Sigmoid colon (tissue), 7 donors: ENCODE measurements around the gene C1orf74. TPM values are rescaled to one million over a fixed set of nuclear protein-coding genes. Genes with fewer than 3 reads are reported as not detected.

ENCODE experiments used
- DNase-seq: peaks from one replicate; pipeline ENCODE4 v3.0.0-alpha.2; 2019
- H3K27ac ChIP-seq, 4 donors: fragments of 200-600 bp; sonication (generic); one replicate each; pipeline ENCODE4 v1.5.1; 2016 to 2019; ENCODE audit warnings: mild to moderate bottlenecking in 1 of 4
- H3K27me3 ChIP-seq, 3 donors: fragments of 200-600 bp; sonication (generic); one replicate each; pipeline ENCODE4 v1.5.1; 2019; ENCODE audit warnings: mild to moderate bottlenecking in 1 of 3
- H3K36me3 ChIP-seq, 4 donors: fragments of 200-600 bp; sonication (generic); one replicate each; pipeline ENCODE4 v1.5.1; 2016 to 2019
- H3K4me1 ChIP-seq, 4 donors: fragments of 200-600 bp; sonication (generic); one replicate each; pipeline ENCODE4 v1.5.1; 2017 to 2019
- H3K4me3 ChIP-seq, 4 donors: fragments of 200-600 bp; sonication (generic); one replicate each; pipeline ENCODE4 v1.5.1; 2017 to 2019; ENCODE audit warnings: mild to moderate bottlenecking in 2 of 4, moderate library complexity in 1 of 4
- H3K9me3 ChIP-seq, 4 donors: fragments of 200-600 bp in 3 of 4; sonication (generic) in 3 of 4; one replicate each; pipeline versions ENCODE4 v1.5.1 to v1.6.1; 2013 to 2019
- CTCF ChIP-seq, 4 experiments: fragments of 450-650 bp in 3 of 4; fragments of 200-600 bp in 1 of 4; IDR thresholded peaks; one replicate each; pipeline ENCODE4 v1.5.1; 2016 to 2019; ENCODE audit warnings: antibody characterized with exemption in 4 of 4, mild to moderate bottlenecking in 3 of 4, moderate library complexity in 2 of 4
- EP300 ChIP-seq, 4 donors: sonication (generic); formaldehyde crosslinking; IDR thresholded peaks; one replicate each; pipeline ENCODE4 v1.6.1; 2017; ENCODE audit warnings: antibody characterized with exemption in 4 of 4
- POLR2A ChIP-seq, 2 donors: fragments of 450-650 bp; IDR thresholded peaks; one replicate each; pipeline ENCODE4 v1.6.1; 2016; ENCODE audit warnings: antibody characterized with exemption in 2 of 2, mild to moderate bottlenecking in 2 of 2, moderate library complexity in 2 of 2
- POLR2AphosphoS5 ChIP-seq, 4 donors: sonication (generic); formaldehyde crosslinking; IDR thresholded peaks; one replicate each; pipeline ENCODE4 v1.6.1; 2017; ENCODE audit warnings: antibody characterized with exemption in 4 of 4
- WGBS, 2 donors: extraction: QIAGEN DNeasy Blood & Tissue Kit; methylation state at CpG; one replicate each; pipeline ENCODE4 v1.1.7; 2013; 5-methylcytosine and 5-hydroxymethylcytosine counted together
- intact Hi-C: fragments of 100-400 bp; cut with DNase I; formaldehyde crosslinking; loops from one replicate; pipeline ENCODE4 v1.15.1; 2023
- polyA plus RNA-seq, 3 donors: library from polyadenylated mRNA; stranded (reverse); fragments of 200-250 nt; gene quantifications; one replicate each; pipeline ENCODE4 v1.2.3, GENCODE V29; 2013
- total RNA-seq, 4 donors: library from RNA; depleted of rRNA; stranded (reverse); fragments of >200 nt; gene quantifications; one replicate each; pipeline ENCODE4 v1.1.0, GENCODE V29; 2016
- donor health status: healthy with polysubstance abuse.
- donor health status: Bipolar disorder and iron deficiency.
- donor health status: healthy.

C1orf74 gene
- total and polyA plus RNA-seq, 7 donors, result 0.28 to 1.8 (median 1.2) TPM

- 38 to 43% methylated on average over 5 of the region's 5 CpGs for WGBS, 2 donors
- H3K27me3 ChIP-seq, result no peaks in the 10 kb centered on the region
- H3K4me3 ChIP-seq, result no peak overlapping the region
- H3K4me1 ChIP-seq, result peaks cover 0 to 5% (median 4%) of the 10 kb centered on the region in 4 donors
- intact Hi-C loops, result no loop called here
- H3K36me3 ChIP-seq, result no peaks in the 10 kb centered on the region
- H3K9me3 ChIP-seq, result no peaks in the 10 kb centered on the region
- TF ChIP-seq POLR2A (IDR thresholded peaks at IDR 0.05) (no peak), CTCF (IDR thresholded peaks at IDR 0.05) (no peak), POLR2AphosphoS5 (IDR thresholded peaks at IDR 0.05) (no peak)
- no peak for DNase-seq
- no peak overlapping the region for H3K27ac ChIP-seq
Measured at GRCh38 chr1:209751627-209752231, 32.6 kb downstream of the C1orf74 start.

DNA sequence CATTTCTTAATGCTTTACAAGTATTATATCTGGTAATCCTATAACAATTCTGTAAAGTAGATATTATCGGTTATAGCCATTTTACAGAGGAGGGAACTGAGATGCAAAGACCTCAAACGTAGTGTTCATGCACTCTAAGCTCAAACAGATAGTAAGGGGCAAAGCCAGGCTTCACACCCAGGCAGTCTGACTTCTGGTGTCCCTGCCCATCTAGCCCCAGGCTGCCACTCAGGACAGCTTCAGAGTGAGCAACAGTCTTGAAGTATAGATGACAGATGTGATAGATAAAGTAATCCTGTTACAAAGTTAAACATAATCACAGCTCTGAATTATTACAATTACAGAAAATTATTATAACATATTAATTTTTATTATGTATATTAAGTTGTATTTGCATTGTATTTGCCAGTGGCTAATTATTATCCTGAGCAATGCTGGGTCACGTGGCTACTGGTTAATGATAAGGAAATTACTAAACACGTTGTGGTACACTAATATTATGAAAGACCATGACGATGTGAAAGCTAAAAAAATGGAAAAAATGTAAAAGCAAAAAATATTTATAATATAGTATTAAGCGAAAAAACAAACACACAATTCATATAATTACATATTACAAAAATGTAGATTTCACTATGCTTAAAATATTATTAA lies 34.6 kb downstream of the C1orf74 start:
- no peaks in the 10 kb centered on the region for H3K36me3 ChIP-seq
- no peak for TF ChIP-seq POLR2A (IDR thresholded peaks at IDR 0.05)
- no peak for TF ChIP-seq CTCF (IDR thresholded peaks at IDR 0.05)
- no peak for TF ChIP-seq POLR2AphosphoS5 (IDR thresholded peaks at IDR 0.05)
- TF ChIP-seq EP300 (IDR thresholded peaks at IDR 0.05), result no peak
- peaks cover 0 to 5% (median 4%) of the 10 kb centered on the region in 4 donors for H3K4me1 ChIP-seq
- no peak overlapping the region for H3K27ac ChIP-seq
- H3K9me3 ChIP-seq, result no peaks in the 10 kb centered on the region
- DNase-seq, result no peak
- no peak overlapping the region for H3K4me3 ChIP-seq
- intact Hi-C loops, result loop anchor here (5.0 kb wide), 1 partner anchor 57 kb away; no protein-coding TSS in a partner anchor
- 71 to 80% methylated on average over 6 of the region's 6 CpGs for WGBS, 2 donors
- no peaks in the 10 kb centered on the region for H3K27me3 ChIP-seq

DNA sequence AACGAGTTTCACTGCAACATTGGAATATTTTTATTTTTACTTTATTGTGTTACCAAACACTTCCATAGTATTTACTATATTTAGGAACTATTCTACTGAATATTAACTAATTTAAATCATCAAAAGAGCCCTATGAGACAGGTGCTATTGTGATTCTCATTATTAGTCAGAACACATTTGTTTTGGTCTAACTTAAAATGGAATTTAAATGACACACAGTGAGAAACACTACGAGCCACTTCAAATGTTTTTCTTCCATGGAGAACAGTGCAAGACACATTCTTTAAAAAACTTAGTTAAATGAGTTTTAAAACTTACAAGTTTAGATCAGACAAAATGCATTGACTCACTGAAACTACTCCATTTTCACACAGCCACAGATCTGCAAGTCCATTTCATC lies 35.2 kb downstream of the C1orf74 start:
- H3K27me3 ChIP-seq, result no peaks in the 10 kb centered on the region
- WGBS, 2 donors, result 71 to 75% methylated on average over 2 of the region's 2 CpGs

GRCh38 chr1:209748620-209749019 lies 35.7 kb downstream of the C1orf74 start:
- intact Hi-C loops, result loop anchor here (5.0 kb wide), 1 partner anchor 56 kb away; no protein-coding TSS in a partner anchor
- no peaks in the 10 kb centered on the region for H3K27me3 ChIP-seq
- WGBS, 2 donors, result 77 to 78% methylated on average over 4 of the region's 4 CpGs
- no peak for TF ChIP-seq EP300 (IDR thresholded peaks at IDR 0.05)
- TF ChIP-seq POLR2A (IDR thresholded peaks at IDR 0.05), result no peak
- no peak for TF ChIP-seq CTCF (IDR thresholded peaks at IDR 0.05)
- no peak for TF ChIP-seq POLR2AphosphoS5 (IDR thresholded peaks at IDR 0.05)
- no peak overlapping the region for H3K4me3 ChIP-seq
- peaks cover 0 to 5% (median 4%) of the 10 kb centered on the region in 4 donors for H3K4me1 ChIP-seq
- no peaks in the 10 kb centered on the region for H3K36me3 ChIP-seq
- DNase-seq, result no peak
- no peaks in the 10 kb centered on the region for H3K9me3 ChIP-seq
- H3K27ac ChIP-seq, result no peak overlapping the region

More for the DNA sequence above, 35.2 kb downstream of the C1orf74 start:
- H3K36me3 ChIP-seq, result no peaks in the 10 kb centered on the region
- no peaks in the 10 kb centered on the region for H3K9me3 ChIP-seq
- H3K27ac ChIP-seq, result no peak overlapping the region
- H3K4me3 ChIP-seq, result no peak overlapping the region
- TF ChIP-seq POLR2AphosphoS5 (IDR thresholded peaks at IDR 0.05), result no peak
- TF ChIP-seq POLR2A (IDR thresholded peaks at IDR 0.05), result no peak
- TF ChIP-seq CTCF (IDR thresholded peaks at IDR 0.05), result no peak
- no peak for TF ChIP-seq EP300 (IDR thresholded peaks at IDR 0.05)
- peaks cover 0 to 5% (median 4%) of the 10 kb centered on the region in 4 donors for H3K4me1 ChIP-seq
- intact Hi-C loops, result loop anchor here (5.0 kb wide), 1 partner anchor 57 kb away; no protein-coding TSS in a partner anchor
- DNase-seq, result no peak
